Measurements from ENCODE around the gene CFI.
"Not testable (repeated sequence)": the region's sequence is repeated elsewhere in the genome, so short reads cannot be mapped to it uniquely, and the experiment has no call there.

The CFI gene

GRCh38 chr4:109795059-109795458 is 6.7 kb downstream of the CFI start:
- DNase-seq = no peak

- no peak for DNase-seq
These were observed 14.0 kb downstream of the CFI start for GRCh38 chr4:109787807-109788206.

GRCh38 chr4:109786846-109787245 is 15.0 kb downstream of the CFI start:
- DNase-seq = no peak

GRCh38 chr4:109782092-109782491 is 19.7 kb downstream of the CFI start:
- not testable (repeated sequence) for DNase-seq

GRCh38 chr4:109764789-109765402 is 36.9 kb downstream of the CFI start:
- DNase-seq = no peak

GRCh38 chr4:109764376-109764775 is 37.4 kb downstream of the CFI start:
- no peak for DNase-seq

- DNase-seq = no peak
These were observed 41.1 kb downstream of the CFI start for GRCh38 chr4:109760682-109761081.

- DNase-seq = no peak
These were observed 46.1 kb downstream of the CFI start for GRCh38 chr4:109755656-109756055.

- DNase-seq = no peak
These were observed 47.5 kb downstream of the CFI start for GRCh38 chr4:109754093-109754857.

GRCh38 chr4:109752525-109752924 is 49.3 kb downstream of the CFI start:
- DNase-seq = no peak

GRCh38 chr4:109751852-109752251 is 49.9 kb downstream of the CFI start:
- DNase-seq = no peak

GRCh38 chr4:109750652-109751244 is 51.1 kb downstream of the CFI start:
- DNase-seq = no peak

GRCh38 chr4:109749388-109750082 is 52.3 kb downstream of the CFI start:
- no peak for DNase-seq

GRCh38 chr4:109748114-109748513 is 53.7 kb downstream of the CFI start:
- DNase-seq = no peak

- no peak for DNase-seq
These were observed 55.1 kb downstream of the CFI start for GRCh38 chr4:109746728-109747127.

GRCh38 chr4:109745830-109746229 is 56.0 kb downstream of the CFI start:
- no peak for DNase-seq

- DNase-seq = no peak
These were observed 62.3 kb downstream of the CFI start for GRCh38 chr4:109739547-109739946.

GRCh38 chr4:109738104-109738872 is 63.5 kb downstream of the CFI start:
- DNase-seq = no peak

- DNase-seq = peak; percentile 2
These were observed 66.0 kb downstream of the CFI start for GRCh38 chr4:109735566-109736365.

GRCh38 chr4:109733728-109734127 is 68.1 kb downstream of the CFI start:
- DNase-seq = no peak

GRCh38 chr4:109730619-109731545 is 70.9 kb downstream of the CFI start:
- DNase-seq = no peak
